ENCODE measurements around the gene HLF.
"Not testable (repeated sequence)": the region's sequence is repeated elsewhere in the genome, so short reads cannot be mapped to it uniquely, and the experiment has no call there.

HLF gene

GRCh38 chr17:55320594-55321426 lies 56.0 kb downstream of the HLF start:
- WGBS (ENCODE audit: insufficient coverage, insufficient read length) = no CpG with 5 or more reads among the region's 23 CpGs
- Histone ChIP-seq H3K27ac (ENCODE audit: low read length) (no peak overlapping the region), H3K36me3 (ENCODE audit: control insufficient read depth, insufficient read depth, low read length) (no peaks in the 10 kb centered on the region), H3K27me3 (ENCODE audit: control insufficient read depth, insufficient read depth, low read length) (no peaks in the 10 kb centered on the region), H3K4me1 (ENCODE audit: control insufficient read depth, insufficient read depth, low read length) (no peaks in the 10 kb centered on the region), H3K4me3 (ENCODE audit: low read length) (no peak overlapping the region), H3K9me3 (ENCODE audit: control insufficient read depth, insufficient read depth, low read length) (no peaks in the 10 kb centered on the region)
- DNase-seq (ENCODE audit: low read depth, low spot score) = no peak

- Histone ChIP-seq H3K4me3 (ENCODE audit: low read length) (no peak overlapping the region), H3K36me3 (ENCODE audit: control insufficient read depth, insufficient read depth, low read length) (no peaks in the 10 kb centered on the region), H3K27me3 (ENCODE audit: control insufficient read depth, insufficient read depth, low read length) (no peaks in the 10 kb centered on the region), H3K27ac (ENCODE audit: low read length) (no peak overlapping the region), H3K9me3 (ENCODE audit: control insufficient read depth, insufficient read depth, low read length) (no peaks in the 10 kb centered on the region), H3K4me1 (ENCODE audit: control insufficient read depth, insufficient read depth, low read length) (no peaks in the 10 kb centered on the region)
- WGBS (ENCODE audit: insufficient coverage, insufficient read length) = no CpG with 5 or more reads among the region's 6 CpGs
- no peak for DNase-seq (ENCODE audit: low read depth, low spot score)
These were observed 56.8 kb downstream of the HLF start for GRCh38 chr17:55321427-55322060.

- no peak for DNase-seq (ENCODE audit: low read depth, low spot score)
- no peaks in the 10 kb centered on the region for H3K4me1 ChIP-seq (ENCODE audit: control insufficient read depth, insufficient read depth, low read length)
- H3K27ac ChIP-seq (ENCODE audit: low read length) = no peak overlapping the region
- H3K27me3 ChIP-seq (ENCODE audit: control insufficient read depth, insufficient read depth, low read length) = no peaks in the 10 kb centered on the region
- no peak overlapping the region for H3K4me3 ChIP-seq (ENCODE audit: low read length)
- no peaks in the 10 kb centered on the region for H3K9me3 ChIP-seq (ENCODE audit: control insufficient read depth, insufficient read depth, low read length)
- 100% methylated on average over 1 of the region's 11 CpGs for WGBS (ENCODE audit: insufficient coverage, insufficient read length)
- H3K36me3 ChIP-seq (ENCODE audit: control insufficient read depth, insufficient read depth, low read length) = no peaks in the 10 kb centered on the region
These were observed 57.8 kb downstream of the HLF start for GRCh38 chr17:55322453-55322985.

- Histone ChIP-seq H3K4me3 (ENCODE audit: low read length) (no peak overlapping the region), H3K27ac (ENCODE audit: low read length) (no peak overlapping the region), H3K36me3 (ENCODE audit: control insufficient read depth, insufficient read depth, low read length) (no peaks in the 10 kb centered on the region), H3K4me1 (ENCODE audit: control insufficient read depth, insufficient read depth, low read length) (no peaks in the 10 kb centered on the region), H3K27me3 (ENCODE audit: control insufficient read depth, insufficient read depth, low read length) (no peaks in the 10 kb centered on the region), H3K9me3 (ENCODE audit: control insufficient read depth, insufficient read depth, low read length) (no peaks in the 10 kb centered on the region)
- DNase-seq (ENCODE audit: low read depth, low spot score) = no peak
- no CpG with 5 or more reads among the region's 7 CpGs for WGBS (ENCODE audit: insufficient coverage, insufficient read length)
These were observed 58.9 kb downstream of the HLF start for GRCh38 chr17:55323518-55324295.

- DNase-seq (ENCODE audit: low read depth, low spot score) = no peak
- no peak overlapping the region for H3K27ac ChIP-seq (ENCODE audit: low read length)
- no peaks in the 10 kb centered on the region for H3K27me3 ChIP-seq (ENCODE audit: control insufficient read depth, insufficient read depth, low read length)
- WGBS (ENCODE audit: insufficient coverage, insufficient read length) = no CpG with 5 or more reads among the region's 9 CpGs
- H3K4me3 ChIP-seq (ENCODE audit: low read length) = no peak overlapping the region
- H3K4me1 ChIP-seq (ENCODE audit: control insufficient read depth, insufficient read depth, low read length) = no peaks in the 10 kb centered on the region
- H3K9me3 ChIP-seq (ENCODE audit: control insufficient read depth, insufficient read depth, low read length) = no peaks in the 10 kb centered on the region
- no peaks in the 10 kb centered on the region for H3K36me3 ChIP-seq (ENCODE audit: control insufficient read depth, insufficient read depth, low read length)
These were observed 59.7 kb downstream of the HLF start for GRCh38 chr17:55324296-55324978.

GRCh38 chr17:55325406-55325805 lies 60.6 kb downstream of the HLF start:
- WGBS (ENCODE audit: insufficient coverage, insufficient read length) = no CpG with 5 or more reads among the region's 2 CpGs
- Histone ChIP-seq H3K4me1 (ENCODE audit: control insufficient read depth, insufficient read depth, low read length) (no peaks in the 10 kb centered on the region), H3K36me3 (ENCODE audit: control insufficient read depth, insufficient read depth, low read length) (no peaks in the 10 kb centered on the region), H3K4me3 (ENCODE audit: low read length) (no peak overlapping the region), H3K27ac (ENCODE audit: low read length) (no peak overlapping the region), H3K27me3 (ENCODE audit: control insufficient read depth, insufficient read depth, low read length) (no peaks in the 10 kb centered on the region), H3K9me3 (ENCODE audit: control insufficient read depth, insufficient read depth, low read length) (no peaks in the 10 kb centered on the region)
- DNase-seq (ENCODE audit: low read depth, low spot score) = no peak

- no peak for DNase-seq (ENCODE audit: low read depth, low spot score)
- Histone ChIP-seq H3K27ac (ENCODE audit: low read length) (no peak overlapping the region), H3K36me3 (ENCODE audit: control insufficient read depth, insufficient read depth, low read length) (no peaks in the 10 kb centered on the region), H3K4me1 (ENCODE audit: control insufficient read depth, insufficient read depth, low read length) (no peaks in the 10 kb centered on the region), H3K27me3 (ENCODE audit: control insufficient read depth, insufficient read depth, low read length) (no peaks in the 10 kb centered on the region), H3K4me3 (ENCODE audit: low read length) (no peak overlapping the region), H3K9me3 (ENCODE audit: control insufficient read depth, insufficient read depth, low read length) (no peaks in the 10 kb centered on the region)
- no CpG with 5 or more reads among the region's 7 CpGs for WGBS (ENCODE audit: insufficient coverage, insufficient read length)
These were observed 61.3 kb downstream of the HLF start for GRCh38 chr17:55326030-55326429.

GRCh38 chr17:55327225-55328088 lies 62.7 kb downstream of the HLF start:
- H3K4me1 ChIP-seq (ENCODE audit: control insufficient read depth, insufficient read depth, low read length) = no peaks in the 10 kb centered on the region
- H3K4me3 ChIP-seq (ENCODE audit: low read length) = no peak overlapping the region
- no peaks in the 10 kb centered on the region for H3K36me3 ChIP-seq (ENCODE audit: control insufficient read depth, insufficient read depth, low read length)
- no peak overlapping the region for H3K27ac ChIP-seq (ENCODE audit: low read length)
- no peak for DNase-seq (ENCODE audit: low read depth, low spot score)
- no CpG with 5 or more reads among the region's 4 CpGs for WGBS (ENCODE audit: insufficient coverage, insufficient read length)
- no peaks in the 10 kb centered on the region for H3K9me3 ChIP-seq (ENCODE audit: control insufficient read depth, insufficient read depth, low read length)
- H3K27me3 ChIP-seq (ENCODE audit: control insufficient read depth, insufficient read depth, low read length) = no peaks in the 10 kb centered on the region

GRCh38 chr17:55328514-55328913 lies 63.8 kb downstream of the HLF start:
- not testable (repeated sequence) for DNase-seq (ENCODE audit: low read depth, low spot score); H3K9me3 ChIP-seq (ENCODE audit: control insufficient read depth, insufficient read depth, low read length); H3K27me3 ChIP-seq (ENCODE audit: control insufficient read depth, insufficient read depth, low read length); H3K4me1 ChIP-seq (ENCODE audit: control insufficient read depth, insufficient read depth, low read length); H3K4me3 ChIP-seq (ENCODE audit: low read length); H3K27ac ChIP-seq (ENCODE audit: low read length); H3K36me3 ChIP-seq (ENCODE audit: control insufficient read depth, insufficient read depth, low read length)
- no CpG with 5 or more reads among the region's 2 CpGs for WGBS (ENCODE audit: insufficient coverage, insufficient read length)
